ENCODE data around the gene TRUB2.
"Not testable (repeated sequence)": the region's sequence is repeated elsewhere in the genome, so short reads cannot be mapped to it uniquely, and the experiment has no call there.

Gene TRUB2

GRCh38 chr9:128296340-128297220 lies 25.7 kb downstream of the TRUB2 start:
- DNase-seq, result no peak

DNA sequence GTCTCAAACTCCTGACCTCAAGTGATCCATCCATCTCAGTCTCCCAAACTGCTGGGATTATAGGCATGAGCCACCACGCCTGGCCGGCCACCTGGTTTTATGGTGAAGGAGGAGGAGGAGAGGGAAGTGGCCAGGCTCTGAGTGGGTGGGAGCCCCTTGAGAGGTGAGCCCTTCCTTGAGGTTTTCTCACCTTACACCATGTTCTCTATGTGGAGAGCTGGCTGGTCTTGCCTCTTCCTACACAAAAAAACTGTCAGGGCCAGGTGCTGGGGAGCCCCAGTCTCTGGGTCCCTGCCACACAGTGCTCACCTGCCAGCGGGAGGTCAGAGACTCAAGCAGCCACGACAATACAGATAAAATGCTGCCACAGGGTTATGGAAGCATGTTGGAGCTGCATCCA lies 28.1 kb downstream of the TRUB2 start:
- no peak for DNase-seq

- no peak for DNase-seq
These were observed 29.2 kb downstream of the TRUB2 start for GRCh38 chr9:128293091-128293490.

GRCh38 chr9:128292009-128292408 lies 30.2 kb downstream of the TRUB2 start:
- DNase-seq, result no peak

- no peak for DNase-seq
These were observed 33.8 kb downstream of the TRUB2 start for GRCh38 chr9:128288273-128289004.

- no peak for DNase-seq
These were observed 35.8 kb downstream of the TRUB2 start for GRCh38 chr9:128286440-128286839.

DNA sequence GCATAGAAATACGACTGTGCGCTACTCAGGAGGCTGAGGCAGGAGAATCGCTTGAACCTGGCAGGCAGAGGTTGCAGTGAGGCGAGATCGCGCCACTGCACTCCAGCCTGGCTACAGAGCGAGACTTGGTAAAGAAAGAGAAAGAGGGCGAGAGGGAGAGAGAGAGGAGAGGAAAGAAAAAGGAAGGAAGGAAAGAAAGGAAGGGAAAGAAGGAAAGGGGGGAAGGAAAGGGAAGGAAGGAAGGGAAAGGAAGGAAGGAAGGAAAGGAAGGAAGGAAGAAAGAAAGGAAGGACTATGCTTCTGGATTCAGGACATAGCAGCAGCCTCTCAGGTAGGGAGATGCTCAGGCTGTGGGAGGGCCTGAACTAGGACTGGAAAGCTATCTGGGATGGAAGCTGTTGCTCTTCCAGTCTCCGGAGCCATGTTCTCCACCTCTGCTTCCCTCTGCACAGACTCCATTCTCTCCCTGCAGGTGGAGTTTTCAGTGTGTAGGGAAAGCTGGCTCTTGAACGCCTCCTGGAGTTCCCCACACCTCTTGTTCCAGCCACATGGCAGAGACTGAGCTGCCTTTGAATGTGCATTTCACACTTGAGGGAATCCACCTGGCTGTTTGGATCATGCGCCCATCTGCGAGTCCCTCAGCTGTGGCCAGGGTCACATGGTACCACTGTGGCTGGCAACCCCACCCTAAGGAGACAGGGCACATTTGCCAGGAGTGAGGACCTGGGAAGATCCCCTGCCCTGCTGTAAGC lies 37.0 kb downstream of the TRUB2 start:
- no peak for DNase-seq

- DNase-seq, result no peak
These were observed 39.7 kb downstream of the TRUB2 start for GRCh38 chr9:128282500-128282899.

DNA sequence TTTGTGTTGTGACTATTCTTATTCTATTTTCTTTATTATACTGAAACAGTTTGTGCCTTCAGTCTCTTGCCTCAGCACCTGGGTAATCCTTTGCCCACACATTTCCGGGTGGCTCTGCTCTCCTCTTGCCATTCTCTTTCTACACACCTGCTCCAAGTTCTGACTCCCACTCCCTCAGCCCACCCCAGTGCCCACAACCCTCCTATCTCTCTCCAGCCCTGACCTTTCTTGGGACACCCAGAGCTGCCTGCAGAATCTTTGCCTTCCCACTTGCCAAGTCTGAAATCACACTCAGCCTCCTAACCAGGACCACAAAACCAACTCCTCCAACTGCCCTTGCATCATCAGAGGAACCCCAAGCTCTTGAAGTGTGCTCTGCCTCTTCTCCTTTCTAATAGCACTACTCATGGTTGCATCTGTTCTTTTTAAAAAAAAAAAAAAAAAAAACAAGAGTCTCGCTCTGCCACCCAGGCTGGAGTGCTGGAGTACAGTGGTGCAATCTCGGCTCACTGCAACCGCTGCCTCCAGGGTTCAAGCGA lies 42.1 kb downstream of the TRUB2 start:
- no peak for DNase-seq

DNA sequence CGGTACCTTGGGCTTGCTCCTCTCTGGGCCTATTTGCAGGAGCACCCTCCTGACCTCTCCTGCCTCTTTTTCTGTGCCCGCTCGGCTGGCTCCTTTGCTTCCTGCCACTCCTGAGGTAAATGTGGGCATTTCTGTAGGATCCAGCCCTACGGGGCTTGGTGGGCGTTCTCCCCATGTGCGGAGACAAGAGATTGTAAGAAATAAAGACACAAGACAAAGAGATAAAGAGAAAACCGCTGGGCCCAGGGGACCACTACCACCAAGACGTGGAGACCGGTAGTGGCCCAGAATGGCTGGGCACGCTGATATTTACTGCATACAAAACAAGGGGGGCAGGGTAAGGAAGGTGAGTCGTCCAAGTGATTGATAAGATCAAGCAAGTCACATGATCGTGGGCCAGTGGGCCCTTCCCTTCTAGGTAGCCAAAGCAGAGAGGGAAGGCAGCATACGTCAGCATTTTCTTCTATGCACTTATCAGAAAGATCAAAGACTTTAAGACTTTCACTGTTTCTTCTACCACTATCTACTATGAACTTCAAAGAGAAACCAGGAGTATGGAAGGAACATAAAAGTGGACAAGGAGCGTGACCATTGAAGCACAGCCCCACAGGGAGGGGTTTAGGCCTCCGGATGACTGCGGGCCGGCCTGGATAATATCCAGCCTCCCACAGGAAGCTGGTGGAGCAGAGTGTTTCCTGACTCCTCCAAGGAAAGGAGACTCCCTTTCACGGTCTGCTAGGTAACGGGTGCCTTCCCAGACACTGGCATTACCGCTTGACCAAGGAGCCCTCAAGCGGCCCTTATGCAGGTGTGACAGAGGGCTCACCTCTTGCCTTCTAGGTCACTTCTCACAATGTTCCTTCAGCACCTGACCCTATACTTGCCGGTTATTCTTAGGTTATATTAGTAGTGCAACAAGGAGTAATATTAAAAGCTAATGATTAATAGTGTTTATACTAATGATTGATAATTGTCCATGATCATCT lies 42.9 kb downstream of the TRUB2 start:
- not testable (repeated sequence) for DNase-seq

- DNase-seq, result no peak
These were observed 45.5 kb downstream of the TRUB2 start for GRCh38 chr9:128276574-128277270.

- peak; percentile 96 for DNase-seq
These were observed 46.2 kb downstream of the TRUB2 start, which contains the start of gene SWI5 for GRCh38 chr9:128276008-128276573. TSS of gene SWI5 (plus strand) at chr9:128276276.

GRCh38 chr9:128275198-128276007 lies 46.8 kb downstream of the TRUB2 start, which contains the start of gene GOLGA2:
TSS of gene GOLGA2 (minus strand) at chr9:128276007. CDS start at chr9:128275976, 31 bp downstream.
- no peak for DNase-seq

- no peak for DNase-seq
These were observed 48.0 kb downstream of the TRUB2 start for GRCh38 chr9:128274245-128274644.

DNA sequence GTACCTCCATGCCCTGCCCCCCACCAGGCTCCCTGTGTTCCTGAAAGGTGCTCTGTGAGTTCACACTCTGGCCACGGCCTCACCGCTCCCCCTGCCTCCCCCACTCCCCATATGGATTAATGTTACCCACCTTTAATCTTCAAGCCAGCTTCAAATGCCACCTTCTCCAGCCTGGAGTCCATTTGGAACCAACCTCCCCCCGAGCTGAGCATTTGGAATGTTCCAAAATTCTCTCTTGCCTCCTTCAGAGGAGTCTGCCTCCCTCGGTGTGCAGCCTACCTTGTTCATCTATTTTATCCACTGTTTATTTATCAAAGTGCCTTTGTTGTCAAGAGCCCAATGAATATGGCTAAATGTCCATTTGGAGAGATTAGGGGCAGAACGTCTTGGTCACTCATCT lies 50.7 kb downstream of the TRUB2 start:
- no peak for DNase-seq

GRCh38 chr9:128271112-128271511 lies 51.1 kb downstream of the TRUB2 start:
- no peak for DNase-seq

GRCh38 chr9:128266868-128267590 lies 55.2 kb downstream of the TRUB2 start:
- DNase-seq, result no peak

DNA sequence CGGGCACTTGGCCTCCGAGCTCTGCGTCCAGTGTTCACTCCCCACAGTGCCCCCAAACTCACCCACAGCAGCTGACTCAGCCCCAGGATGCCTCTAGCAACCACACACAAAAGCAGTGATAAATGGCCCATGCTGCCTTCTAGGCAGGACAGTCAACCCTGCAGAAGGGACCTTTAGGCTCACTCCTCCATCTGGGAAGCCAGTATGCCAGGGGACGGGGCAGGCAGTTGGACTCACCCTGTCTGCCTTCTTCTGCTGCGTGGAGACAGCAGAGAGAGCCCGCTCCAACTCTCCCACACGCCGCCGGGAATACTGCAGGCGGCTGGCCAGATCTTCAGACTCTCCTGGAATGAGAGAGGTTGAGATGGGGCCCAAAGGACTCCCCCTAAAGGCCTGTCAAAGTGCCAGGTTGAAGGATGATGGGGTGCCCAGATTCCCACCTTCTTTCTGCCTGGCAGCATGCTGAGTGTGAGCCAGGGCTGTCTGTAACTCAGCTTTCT lies 56.8 kb downstream of the TRUB2 start:
- DNase-seq, result no peak

DNA sequence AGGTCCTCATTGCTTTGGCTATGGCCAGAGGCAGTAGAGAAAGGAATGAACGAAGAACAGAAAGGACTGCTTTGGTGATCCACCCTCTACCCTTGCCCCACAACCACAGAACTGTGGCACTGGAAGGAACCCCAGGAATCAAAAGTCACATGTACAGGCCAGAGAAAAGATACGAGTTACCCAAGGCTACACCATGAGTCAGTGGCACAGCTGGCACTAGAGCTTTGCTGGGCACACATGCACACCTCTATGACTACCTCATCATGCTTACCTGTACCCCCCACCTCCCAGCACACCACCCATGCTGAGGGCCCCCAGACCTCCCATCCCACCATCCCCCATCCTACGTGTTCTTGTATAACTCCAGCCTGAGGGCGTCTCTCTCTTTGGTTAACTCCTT lies 59.6 kb downstream of the TRUB2 start:
- DNase-seq, result no peak

All from SHP77 treated with DMSO at 0.1 percent for 48 hours (cell line).